ENCODE data around the gene WWOX.

DNA sequence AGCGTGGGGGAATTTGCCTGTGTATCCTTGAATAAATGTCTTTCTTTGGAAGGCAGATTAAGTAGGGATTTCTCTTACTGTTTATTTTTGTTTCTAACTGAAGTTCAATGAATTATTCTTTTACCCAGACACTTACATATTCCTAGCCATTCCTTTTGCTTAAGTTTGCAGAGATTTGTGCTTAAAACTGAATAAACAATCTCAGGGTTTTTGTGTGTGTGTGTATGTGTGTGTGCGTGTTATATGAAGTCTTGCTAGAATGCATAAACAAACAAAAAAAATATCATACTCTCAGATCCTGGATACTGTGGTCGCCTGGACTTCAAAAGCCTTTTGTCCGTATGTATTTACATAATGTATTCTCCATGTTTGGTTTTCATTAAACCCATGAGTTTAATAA is 828.3 kb downstream of the WWOX start:
- TF ChIP-seq CTCF (IDR thresholded peaks at IDR 0.05) (no peak), POLR2A (IDR thresholded peaks at IDR 0.05) (no peak)
